Neural cell (in vitro differentiated cells): ENCODE results near the gene STYXL1. TPM values are rescaled to one million over a fixed set of nuclear protein-coding genes. Genes with fewer than 3 reads are reported as not detected.

Experiments used
- H2AFZ ChIP-seq: fragments of 200-600, 300-800 bp; sonication (generic), shearing (Covaris generic); 2 replicates; pipeline ENCODE4 v1.6.0; 2014; ENCODE audit warnings: low read depth, mild to moderate bottlenecking, antibody characterized with exemption, low read length, moderate library complexity
- H3F3A ChIP-seq: fragments of 200-600 bp; shearing (Covaris generic); 2 replicates; pipeline ENCODE4 v1.6.1; 2016; ENCODE audit warnings: mild to moderate bottlenecking, moderate library complexity, mixed read lengths, antibody characterized with exemption, low read length; ENCODE audit not compliant: insufficient read depth, poor library complexity, severe bottlenecking
- H3K27ac ChIP-seq: fragments of 200-600, 300-800 bp; sonication (generic), shearing (Covaris generic); 2 replicates; pipeline ENCODE4 v1.5.1; 2014; ENCODE audit warnings: mild to moderate bottlenecking, low read length, moderate library complexity
- H3K27me3 ChIP-seq: fragments of 300-800, 200-600 bp; sonication (generic), shearing (Covaris generic); 2 replicates; pipeline ENCODE4 v1.6.0; 2014; ENCODE audit warnings: mild to moderate bottlenecking, low read depth, low read length, moderate library complexity; ENCODE audit not compliant: insufficient read depth
- H3K36me3 ChIP-seq: fragments of 300-800, 200-600 bp; sonication (generic), shearing (Covaris generic); 2 replicates; pipeline ENCODE4 v1.5.1; 2014; ENCODE audit warnings: mild to moderate bottlenecking, antibody characterized with exemption, low read length, moderate library complexity; ENCODE audit not compliant: insufficient read depth
- H3K4me2 ChIP-seq: fragments of 300-800, 200-600 bp; sonication (generic), shearing (Covaris generic); 2 replicates; pipeline ENCODE4 v1.6.0; 2014; ENCODE audit warnings: mild to moderate bottlenecking, low read length
- H3K4me3 ChIP-seq: fragments of 300-800, 200-600 bp; sonication (generic), shearing (Covaris generic); 2 replicates; pipeline ENCODE4 v1.5.1; 2014; ENCODE audit warnings: mild to moderate bottlenecking, low read length, moderate library complexity
- H3K79me2 ChIP-seq: fragments of 200-600 bp; shearing (Covaris generic); replicated peaks from 2 replicates; pipeline ENCODE4 v1.6.0; 2014; ENCODE audit warnings: mild to moderate bottlenecking, low read length, moderate library complexity; ENCODE audit not compliant: insufficient read depth
- H3K9ac ChIP-seq: fragments of 300-800, 200-600 bp; sonication (generic), shearing (Covaris generic); 2 replicates; pipeline ENCODE4 v1.6.1; 2016; ENCODE audit warnings: mild to moderate bottlenecking, low read length, mixed read lengths
- H3K9me2 ChIP-seq: fragments of 200-600 bp; shearing (Covaris generic); 2 replicates; pipeline ENCODE4 v1.6.1; 2016; ENCODE audit warnings: mild to moderate bottlenecking, low read length, mixed read lengths; ENCODE audit not compliant: insufficient read depth
- H3K9me3 ChIP-seq: fragments of 200-600, 300-800 bp; sonication (generic), shearing (Covaris generic); 2 replicates; pipeline ENCODE4 v1.6.1; 2016; ENCODE audit warnings: mild to moderate bottlenecking, mixed run types, low read length, moderate library complexity, mixed read lengths
- H4K20me1 ChIP-seq: fragments of 200-600 bp; shearing (Covaris generic); 2 replicates; pipeline ENCODE4 v1.6.1; 2016; ENCODE audit warnings: mild to moderate bottlenecking, mixed run types; ENCODE audit not compliant: insufficient read depth
- EP300 ChIP-seq: fragments of 450-650 bp; conservative IDR thresholded peaks from 2 replicates; pipeline ENCODE4 v1.6.1; 2014; ENCODE audit warnings: antibody characterized with exemption, mild to moderate bottlenecking, moderate library complexity; ENCODE audit not compliant: poor library complexity, severe bottlenecking
- EZH2 ChIP-seq: fragments of 200-600, 300-800 bp; shearing (Covaris generic), sonication (generic); IDR thresholded peaks from 2 replicates; pipeline ENCODE4 v1.6.1; 2014; ENCODE audit warnings: antibody characterized with exemption, low read length, borderline replicate concordance, mild to moderate bottlenecking; ENCODE audit not compliant: insufficient read depth, poor library complexity, severe bottlenecking
- MXI1 ChIP-seq: fragments of 450-650 bp; conservative IDR thresholded peaks from 2 replicates; pipeline ENCODE4 v1.6.1; 2014; ENCODE audit warnings: antibody characterized with exemption, mild to moderate bottlenecking; ENCODE audit not compliant: poor library complexity, severe bottlenecking
- POLR2AphosphoS5 ChIP-seq: IDR thresholded peaks from 2 replicates; pipeline ENCODE4 v1.6.1; 2012
- RAD21 ChIP-seq: fragments of 450-650 bp; conservative IDR thresholded peaks from 2 replicates; pipeline ENCODE4 v1.6.1; 2014; ENCODE audit warnings: antibody characterized with exemption, mild to moderate bottlenecking, moderate library complexity
- SMC3 ChIP-seq: fragments of 450-650 bp; conservative IDR thresholded peaks from 2 replicates; pipeline ENCODE4 v1.6.1; 2014; ENCODE audit warnings: antibody characterized with exemption, mild to moderate bottlenecking, moderate library complexity; ENCODE audit not compliant: poor library complexity
- TAF1 ChIP-seq: IDR thresholded peaks from 2 replicates; pipeline ENCODE4 v1.6.1; 2012; ENCODE audit warnings: low read depth
- polyA plus RNA-seq: library from polyadenylated mRNA; depleted of rRNA; stranded (reverse); fragments of >200 nt; gene quantifications from 2 replicates; pipeline ENCODE4 v1.2.3, GENCODE V29; 2014
- TF ChIP-seq, protein P1 (sequence below): IDR thresholded peaks from 2 replicates; pipeline ENCODE4 v1.6.1; 2012; ENCODE audit warnings: borderline replicate concordance
- TF ChIP-seq, protein P2 (sequence below): fragments of 450-650 bp; IDR thresholded peaks from 2 replicates; pipeline ENCODE4 v1.5.1; 2014; ENCODE audit warnings: antibody characterized with exemption, mild to moderate bottlenecking, moderate library complexity; ENCODE audit not compliant: poor library complexity, severe bottlenecking

Gene STYXL1
- polyA plus RNA-seq, 1 donor from 2014 or later, result 59.9 TPM

DNA sequence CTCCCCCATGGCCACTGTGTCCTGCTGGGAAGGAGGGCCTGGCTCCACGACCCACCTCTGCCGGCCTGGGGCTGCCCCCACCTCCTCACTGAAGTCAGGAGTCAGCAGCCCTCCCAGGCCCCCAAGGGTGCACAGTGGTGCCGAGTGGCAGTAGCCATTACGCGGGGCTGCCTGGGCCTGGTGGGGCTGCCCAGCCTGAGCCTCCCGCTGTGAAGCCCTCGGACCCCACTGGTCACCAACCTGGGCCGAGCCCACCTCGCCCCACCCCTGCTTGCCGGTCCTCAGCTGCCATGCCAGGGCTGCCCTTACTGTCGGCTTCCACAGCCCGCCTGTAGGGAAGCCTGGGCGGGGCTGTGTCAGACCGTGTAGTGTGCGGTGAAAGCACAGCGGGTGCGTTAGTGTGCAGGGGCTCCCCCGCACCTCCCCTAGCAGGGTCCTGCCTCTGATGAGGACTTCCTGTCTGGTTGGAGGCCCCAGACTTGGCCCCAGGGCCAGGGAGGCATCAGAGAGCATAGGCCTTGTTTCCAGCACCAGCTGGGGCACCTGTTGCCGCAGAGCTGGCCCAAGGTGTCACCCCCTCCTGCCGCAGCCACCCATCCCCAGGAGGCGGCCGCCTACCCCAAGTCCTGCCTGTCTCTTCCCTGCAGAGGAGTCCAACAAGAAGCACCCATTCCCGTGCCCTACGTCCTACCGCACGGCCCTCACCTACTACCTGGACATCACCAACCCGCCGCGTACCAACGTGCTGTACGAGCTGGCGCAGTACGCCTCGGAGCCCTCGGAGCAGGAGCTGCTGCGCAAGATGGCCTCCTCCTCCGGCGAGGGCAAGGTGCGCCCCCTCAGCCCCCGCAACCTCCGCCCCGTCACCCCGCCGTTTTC is 63.4 kb downstream of the STYXL1 start:
- H3K36me3 ChIP-seq, result no peaks in the 10 kb centered on the region
- H3F3A ChIP-seq, result no peaks in the 10 kb centered on the region
- H2AFZ ChIP-seq, result no peak overlapping the region
- H3K9me2 ChIP-seq, result no peaks in the 10 kb centered on the region
- TF ChIP-seq SMC3 (no peak), TAF1 (no peak), MXI1 (no peak), POLR2AphosphoS5 (no peak), RAD21 (no peak), EP300 (no peak), EZH2 (no peak)
- TF ChIP-seq, protein P1, sequence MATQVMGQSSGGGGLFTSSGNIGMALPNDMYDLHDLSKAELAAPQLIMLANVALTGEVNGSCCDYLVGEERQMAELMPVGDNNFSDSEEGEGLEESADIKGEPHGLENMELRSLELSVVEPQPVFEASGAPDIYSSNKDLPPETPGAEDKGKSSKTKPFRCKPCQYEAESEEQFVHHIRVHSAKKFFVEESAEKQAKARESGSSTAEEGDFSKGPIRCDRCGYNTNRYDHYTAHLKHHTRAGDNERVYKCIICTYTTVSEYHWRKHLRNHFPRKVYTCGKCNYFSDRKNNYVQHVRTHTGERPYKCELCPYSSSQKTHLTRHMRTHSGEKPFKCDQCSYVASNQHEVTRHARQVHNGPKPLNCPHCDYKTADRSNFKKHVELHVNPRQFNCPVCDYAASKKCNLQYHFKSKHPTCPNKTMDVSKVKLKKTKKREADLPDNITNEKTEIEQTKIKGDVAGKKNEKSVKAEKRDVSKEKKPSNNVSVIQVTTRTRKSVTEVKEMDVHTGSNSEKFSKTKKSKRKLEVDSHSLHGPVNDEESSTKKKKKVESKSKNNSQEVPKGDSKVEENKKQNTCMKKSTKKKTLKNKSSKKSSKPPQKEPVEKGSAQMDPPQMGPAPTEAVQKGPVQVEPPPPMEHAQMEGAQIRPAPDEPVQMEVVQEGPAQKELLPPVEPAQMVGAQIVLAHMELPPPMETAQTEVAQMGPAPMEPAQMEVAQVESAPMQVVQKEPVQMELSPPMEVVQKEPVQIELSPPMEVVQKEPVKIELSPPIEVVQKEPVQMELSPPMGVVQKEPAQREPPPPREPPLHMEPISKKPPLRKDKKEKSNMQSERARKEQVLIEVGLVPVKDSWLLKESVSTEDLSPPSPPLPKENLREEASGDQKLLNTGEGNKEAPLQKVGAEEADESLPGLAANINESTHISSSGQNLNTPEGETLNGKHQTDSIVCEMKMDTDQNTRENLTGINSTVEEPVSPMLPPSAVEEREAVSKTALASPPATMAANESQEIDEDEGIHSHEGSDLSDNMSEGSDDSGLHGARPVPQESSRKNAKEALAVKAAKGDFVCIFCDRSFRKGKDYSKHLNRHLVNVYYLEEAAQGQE, result no peak
- TF ChIP-seq, protein P2, sequence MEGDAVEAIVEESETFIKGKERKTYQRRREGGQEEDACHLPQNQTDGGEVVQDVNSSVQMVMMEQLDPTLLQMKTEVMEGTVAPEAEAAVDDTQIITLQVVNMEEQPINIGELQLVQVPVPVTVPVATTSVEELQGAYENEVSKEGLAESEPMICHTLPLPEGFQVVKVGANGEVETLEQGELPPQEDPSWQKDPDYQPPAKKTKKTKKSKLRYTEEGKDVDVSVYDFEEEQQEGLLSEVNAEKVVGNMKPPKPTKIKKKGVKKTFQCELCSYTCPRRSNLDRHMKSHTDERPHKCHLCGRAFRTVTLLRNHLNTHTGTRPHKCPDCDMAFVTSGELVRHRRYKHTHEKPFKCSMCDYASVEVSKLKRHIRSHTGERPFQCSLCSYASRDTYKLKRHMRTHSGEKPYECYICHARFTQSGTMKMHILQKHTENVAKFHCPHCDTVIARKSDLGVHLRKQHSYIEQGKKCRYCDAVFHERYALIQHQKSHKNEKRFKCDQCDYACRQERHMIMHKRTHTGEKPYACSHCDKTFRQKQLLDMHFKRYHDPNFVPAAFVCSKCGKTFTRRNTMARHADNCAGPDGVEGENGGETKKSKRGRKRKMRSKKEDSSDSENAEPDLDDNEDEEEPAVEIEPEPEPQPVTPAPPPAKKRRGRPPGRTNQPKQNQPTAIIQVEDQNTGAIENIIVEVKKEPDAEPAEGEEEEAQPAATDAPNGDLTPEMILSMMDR, result no peak
- no peaks in the 10 kb centered on the region for H3K79me2 ChIP-seq
- H3K9ac ChIP-seq, result no peak overlapping the region
- no peaks in the 10 kb centered on the region for H3K27me3 ChIP-seq
- no peaks in the 10 kb centered on the region for H4K20me1 ChIP-seq
- no peaks in the 10 kb centered on the region for H3K9me3 ChIP-seq
- H3K4me3 ChIP-seq, result no peak overlapping the region
- no peak overlapping the region for H3K27ac ChIP-seq
- no peak overlapping the region for H3K4me2 ChIP-seq

DNA sequence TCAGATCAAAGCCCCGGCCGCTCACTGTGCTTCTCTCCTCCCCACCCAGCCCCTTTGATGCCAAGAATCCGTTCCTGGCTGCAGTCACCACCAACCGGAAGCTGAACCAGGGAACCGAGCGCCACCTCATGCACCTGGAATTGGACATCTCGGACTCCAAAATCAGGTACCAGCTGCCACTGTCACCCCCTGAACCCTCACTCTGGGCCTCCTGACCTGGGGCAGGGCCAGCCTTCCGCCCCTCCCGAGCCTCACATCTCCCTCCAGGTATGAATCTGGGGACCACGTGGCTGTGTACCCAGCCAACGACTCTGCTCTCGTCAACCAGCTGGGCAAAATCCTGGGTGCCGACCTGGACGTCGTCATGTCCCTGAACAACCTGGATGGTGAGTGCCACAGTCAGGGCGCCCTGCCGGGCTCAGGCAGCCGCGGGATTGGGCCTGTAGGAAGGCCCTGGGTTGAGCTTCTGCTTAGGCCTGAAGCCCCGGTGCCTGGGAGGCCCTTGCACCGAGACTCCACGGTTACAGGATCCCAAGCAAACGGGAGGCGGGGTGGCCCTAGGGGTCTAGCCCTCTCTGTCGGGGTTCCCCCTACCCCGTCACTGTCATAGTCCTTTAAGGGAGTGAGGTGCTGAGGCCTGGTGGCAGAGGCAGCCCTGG is 64.2 kb downstream of the STYXL1 start:
- Histone ChIP-seq H3K36me3 (no peaks in the 10 kb centered on the region), H3K9me3 (no peaks in the 10 kb centered on the region), H3K9ac (no peak overlapping the region), H3K27me3 (no peaks in the 10 kb centered on the region), H4K20me1 (no peaks in the 10 kb centered on the region), H3F3A (no peaks in the 10 kb centered on the region), H3K79me2 (no peaks in the 10 kb centered on the region), H3K4me3 (no peak overlapping the region), H3K27ac (no peak overlapping the region), H3K9me2 (no peaks in the 10 kb centered on the region), H2AFZ (no peak overlapping the region), H3K4me2 (no peak overlapping the region)
- TF ChIP-seq, protein P1, result no peak
